ENCODE measurements around the gene MYOM3.

DNA sequence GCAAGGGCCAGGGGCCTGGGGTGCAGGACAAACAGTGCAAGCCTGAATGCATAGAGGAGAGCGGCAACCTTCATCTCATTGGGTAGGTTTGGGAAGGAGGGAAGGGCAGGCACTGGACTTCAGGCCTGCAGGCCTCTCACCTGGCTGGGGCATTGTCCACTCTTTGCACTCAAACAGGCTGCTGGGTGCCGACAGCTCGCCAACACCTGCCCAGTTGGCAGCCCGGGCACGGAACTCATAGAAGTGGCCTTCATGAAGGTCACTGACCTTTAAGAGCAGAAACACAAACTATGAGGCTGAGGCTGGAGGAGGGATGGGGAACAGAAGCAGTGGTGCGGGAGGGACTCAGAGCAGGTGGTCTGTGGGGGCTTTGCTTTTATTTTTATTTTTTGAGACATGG is 30.7 kb downstream of the MYOM3 start:
- TF ChIP-seq, protein P1, sequence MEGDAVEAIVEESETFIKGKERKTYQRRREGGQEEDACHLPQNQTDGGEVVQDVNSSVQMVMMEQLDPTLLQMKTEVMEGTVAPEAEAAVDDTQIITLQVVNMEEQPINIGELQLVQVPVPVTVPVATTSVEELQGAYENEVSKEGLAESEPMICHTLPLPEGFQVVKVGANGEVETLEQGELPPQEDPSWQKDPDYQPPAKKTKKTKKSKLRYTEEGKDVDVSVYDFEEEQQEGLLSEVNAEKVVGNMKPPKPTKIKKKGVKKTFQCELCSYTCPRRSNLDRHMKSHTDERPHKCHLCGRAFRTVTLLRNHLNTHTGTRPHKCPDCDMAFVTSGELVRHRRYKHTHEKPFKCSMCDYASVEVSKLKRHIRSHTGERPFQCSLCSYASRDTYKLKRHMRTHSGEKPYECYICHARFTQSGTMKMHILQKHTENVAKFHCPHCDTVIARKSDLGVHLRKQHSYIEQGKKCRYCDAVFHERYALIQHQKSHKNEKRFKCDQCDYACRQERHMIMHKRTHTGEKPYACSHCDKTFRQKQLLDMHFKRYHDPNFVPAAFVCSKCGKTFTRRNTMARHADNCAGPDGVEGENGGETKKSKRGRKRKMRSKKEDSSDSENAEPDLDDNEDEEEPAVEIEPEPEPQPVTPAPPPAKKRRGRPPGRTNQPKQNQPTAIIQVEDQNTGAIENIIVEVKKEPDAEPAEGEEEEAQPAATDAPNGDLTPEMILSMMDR (IDR thresholded peaks at IDR 0.05; ENCODE audit: low read length): no peak
- no peak for TF ChIP-seq EZH2 (optimal IDR thresholded peaks at IDR 0.05; ENCODE audit: low read depth, low read length)
